Panc1 (cell line): ENCODE measurements around the gene IL4. TPM values are rescaled to one million over a fixed set of nuclear protein-coding genes. Genes with fewer than 3 reads are reported as not detected.

Experiments used
- ATAC-seq: fragments of 200-7000 bp; cut with Tn5 transposase; 2 replicates; pipeline ENCODE4 v1.9.1; 2020; ENCODE audit warnings: mild to moderate bottlenecking, moderate library complexity
- BruUV-seq: library from RNA; stranded (reverse); fragments of 400-500 nt; replicated peaks from 2 replicates; lab custom pipeline; 2021; lab: Mats Ljungman, UMichigan
- CTCF ChIA-PET: fragments of 300-600 bp; sonication (Branson Sonifier 250); formaldehyde crosslinking; loops from one replicate; lab custom pipeline; 2022; ENCODE audit warnings: antibody characterized with exemption; lab: Charles Lee
- POLR2A ChIA-PET: fragments of 300-600 bp; sonication (Branson Sonifier 250); formaldehyde crosslinking; loops from one replicate; lab custom pipeline; 2022; ENCODE audit warnings: antibody characterized with exemption; lab: Charles Lee
- DNase-seq: peaks from one replicate; pipeline ENCODE4 v3.0.0-alpha.2; 2010; ENCODE audit warnings: low read depth, low spot score
- H3K27ac ChIP-seq: 2 replicates; pipeline ENCODE4 v1.5.1; 2011; ENCODE audit warnings: mild to moderate bottlenecking, low read length, inconsistent platforms
- H3K27me3 ChIP-seq: fragments of 200-500 bp; sonication (Bioruptor generic); 2 replicates; pipeline ENCODE4 v1.6.0; 2014; ENCODE audit warnings: low read length, inconsistent platforms; ENCODE audit not compliant: control insufficient read depth, insufficient read depth
- H3K36me3 ChIP-seq: fragments of 200-500 bp; sonication (Bioruptor generic); 2 replicates; pipeline ENCODE4 v1.5.1; 2014; ENCODE audit warnings: inconsistent platforms, mild to moderate bottlenecking, low read length, moderate library complexity; ENCODE audit not compliant: control insufficient read depth, insufficient read depth
- H3K4me1 ChIP-seq: 2 replicates; pipeline ENCODE4 v1.5.1; 2011; ENCODE audit warnings: inconsistent platforms, mild to moderate bottlenecking, low read length, moderate library complexity; ENCODE audit not compliant: control insufficient read depth, insufficient read depth
- H3K4me3 ChIP-seq, 2 experiments: 2 replicates each; pipeline ENCODE4 v1.5.1; 2011 to 2012; ENCODE audit warnings: low read depth in 2 of 2, low read length in 2 of 2, mild to moderate bottlenecking in 2 of 2, inconsistent platforms in 1 of 2, moderate library complexity in 1 of 2
- H3K9me3 ChIP-seq: fragments of 200-500 bp; sonication (Bioruptor generic); 2 replicates; pipeline ENCODE4 v1.5.1; 2014; ENCODE audit warnings: low read depth, mild to moderate bottlenecking, inconsistent platforms, low read length, moderate library complexity; ENCODE audit not compliant: control insufficient read depth, insufficient read depth
- POLR2AphosphoS5 ChIP-seq: IDR thresholded peaks from 2 replicates; pipeline ENCODE4 v1.6.1; 2012; ENCODE audit warnings: mild to moderate bottlenecking, low read depth, low read length, moderate library complexity
- REST ChIP-seq, 2 experiments: IDR thresholded peaks; 2 replicates each; pipeline ENCODE4 v1.6.1; 2011 to 2012; ENCODE audit warnings: low read depth in 2 of 2, control low read depth in 1 of 2, low read length in 1 of 2, mild to moderate bottlenecking in 1 of 2, moderate library complexity in 1 of 2; ENCODE audit not compliant: insufficient read depth in 1 of 2
- SIN3A ChIP-seq: IDR thresholded peaks from 2 replicates; pipeline ENCODE4 v1.6.1; 2012; ENCODE audit warnings: low read depth, mild to moderate bottlenecking, low read length, moderate library complexity, borderline replicate concordance; ENCODE audit not compliant: insufficient read depth
- TCF7L2 ChIP-seq: IDR thresholded peaks from 2 replicates; pipeline ENCODE4 v1.6.1; 2011; ENCODE audit warnings: mild to moderate bottlenecking, low read depth, low read length, inconsistent platforms
- in situ Hi-C: cut with HindIII; loops from 2 replicates; pipeline ENCODE4 v1.10.0; 2016; ENCODE audit warnings: low sequenced_read_pairs, low pct_unique_long_range_greater_than_20kb
- intact Hi-C: fragments of 100-400 bp; cut with micrococcal nuclease; formaldehyde crosslinking; loops from one replicate; pipeline ENCODE4 v1.10.0; 2022; ENCODE audit not compliant: unreplicated experiment
- total RNA-seq: library from RNA; stranded (reverse); gene quantifications from one replicate; pipeline ENCODE4 v1.2.1, GENCODE V29; 2021; ENCODE audit not compliant: unreplicated experiment
- TF ChIP-seq, protein P1 (sequence below): fragments of 450-650 bp; IDR thresholded peaks from 2 replicates; pipeline ENCODE4 v1.5.1; 2017; ENCODE audit warnings: mild to moderate bottlenecking

IL4 gene
- total RNA-seq, 1 experiment from 2014 or later, result not detected

DNA sequence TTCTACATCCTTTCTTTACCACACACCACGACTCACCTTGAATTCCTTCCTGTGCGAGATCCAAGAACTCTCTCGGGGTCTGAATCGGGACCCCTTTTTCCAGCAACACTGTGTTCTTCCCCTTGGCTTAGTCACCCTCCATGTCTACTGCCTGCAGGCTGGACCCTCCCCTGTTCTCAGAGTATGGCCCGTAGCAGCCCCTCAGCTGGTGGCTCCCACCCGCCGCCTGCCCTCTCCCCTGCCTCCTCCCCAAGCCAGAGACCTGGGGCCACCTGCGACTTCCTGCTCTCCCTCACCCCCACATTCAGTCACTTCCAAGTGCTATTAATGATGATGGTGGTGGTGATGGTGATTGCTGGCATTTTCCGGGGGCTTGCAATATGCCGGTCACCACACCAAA is 6.5 kb upstream of the IL4 start:
- Histone ChIP-seq H3K36me3 (no peaks in the 10 kb centered on the region), H3K27ac (no peak overlapping the region), H3K9me3 (no peaks in the 10 kb centered on the region), H3K4me3 (no peak overlapping the region), H3K4me1 (no peaks in the 10 kb centered on the region), H3K27me3 (no peaks in the 10 kb centered on the region)
- ATAC-seq (no peak), DNase-seq (no peak)
- TF ChIP-seq POLR2AphosphoS5 (no peak), SIN3A (no peak), TCF7L2 (no peak)
- TF ChIP-seq, protein P1, sequence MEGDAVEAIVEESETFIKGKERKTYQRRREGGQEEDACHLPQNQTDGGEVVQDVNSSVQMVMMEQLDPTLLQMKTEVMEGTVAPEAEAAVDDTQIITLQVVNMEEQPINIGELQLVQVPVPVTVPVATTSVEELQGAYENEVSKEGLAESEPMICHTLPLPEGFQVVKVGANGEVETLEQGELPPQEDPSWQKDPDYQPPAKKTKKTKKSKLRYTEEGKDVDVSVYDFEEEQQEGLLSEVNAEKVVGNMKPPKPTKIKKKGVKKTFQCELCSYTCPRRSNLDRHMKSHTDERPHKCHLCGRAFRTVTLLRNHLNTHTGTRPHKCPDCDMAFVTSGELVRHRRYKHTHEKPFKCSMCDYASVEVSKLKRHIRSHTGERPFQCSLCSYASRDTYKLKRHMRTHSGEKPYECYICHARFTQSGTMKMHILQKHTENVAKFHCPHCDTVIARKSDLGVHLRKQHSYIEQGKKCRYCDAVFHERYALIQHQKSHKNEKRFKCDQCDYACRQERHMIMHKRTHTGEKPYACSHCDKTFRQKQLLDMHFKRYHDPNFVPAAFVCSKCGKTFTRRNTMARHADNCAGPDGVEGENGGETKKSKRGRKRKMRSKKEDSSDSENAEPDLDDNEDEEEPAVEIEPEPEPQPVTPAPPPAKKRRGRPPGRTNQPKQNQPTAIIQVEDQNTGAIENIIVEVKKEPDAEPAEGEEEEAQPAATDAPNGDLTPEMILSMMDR, result no peak
- intact Hi-C loops (no loop called here), in situ Hi-C loops (no loop called here)
- CTCF ChIA-PET, result no interaction called here
- no TSS peak for BruUV-seq
- POLR2A ChIA-PET, result no interaction called here

DNA sequence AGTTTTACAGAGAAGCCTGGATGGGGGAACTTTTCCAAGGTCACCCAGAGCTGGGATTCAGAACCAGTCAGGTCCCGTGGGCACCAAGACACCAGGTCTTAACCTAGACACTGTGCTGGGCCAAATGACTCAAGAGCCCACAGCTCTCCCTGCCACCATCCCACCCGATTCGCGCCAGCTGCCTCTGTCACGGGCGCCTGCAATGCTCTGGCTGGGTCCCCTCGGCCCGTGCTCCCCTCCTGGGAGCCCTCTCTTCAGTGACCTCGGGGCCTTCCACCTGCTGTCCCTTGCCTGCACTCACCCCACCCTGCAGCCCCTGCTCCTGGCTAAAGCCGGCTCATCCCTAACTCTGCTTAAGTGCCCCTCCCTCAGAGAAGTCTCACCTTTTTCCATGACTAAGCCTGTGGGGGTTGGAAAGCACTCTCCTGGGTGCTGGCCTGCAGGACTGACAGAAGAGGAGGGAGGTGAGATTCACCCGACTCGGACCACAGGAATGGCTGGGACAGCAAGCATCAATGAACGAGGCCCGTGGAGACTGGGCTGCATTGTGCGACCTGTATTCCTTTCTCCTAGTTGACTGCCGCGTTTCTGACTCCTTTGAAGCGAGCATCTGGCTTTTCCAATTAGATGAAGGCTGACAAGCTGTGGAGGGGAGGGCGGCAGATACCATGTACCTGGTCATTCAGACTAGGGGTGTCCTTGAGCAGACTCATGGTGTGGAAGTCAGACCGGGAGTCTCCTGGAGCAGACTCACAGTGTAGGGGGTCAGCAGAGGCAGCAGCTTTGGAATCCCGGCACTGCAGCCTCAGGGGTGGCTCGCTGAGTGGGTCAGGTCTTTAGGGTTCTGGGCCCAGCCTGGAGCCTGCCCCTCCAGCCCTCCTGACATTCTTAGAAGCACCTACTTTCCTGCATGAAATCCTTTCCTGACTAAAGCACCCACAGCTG is 5.8 kb upstream of the IL4 start:
- H3K27me3 ChIP-seq, result no peaks in the 10 kb centered on the region
- intact Hi-C loops, result no loop called here
- in situ Hi-C loops, result no loop called here
- DNase-seq (no peak), ATAC-seq (no peak)
- CTCF ChIA-PET, result no interaction called here
- H3K36me3 ChIP-seq, result no peaks in the 10 kb centered on the region
- no peak overlapping the region for H3K27ac ChIP-seq
- POLR2A ChIA-PET, result no interaction called here
- H3K4me3 ChIP-seq, result no peak overlapping the region
- H3K4me1 ChIP-seq, result no peaks in the 10 kb centered on the region
- no peaks in the 10 kb centered on the region for H3K9me3 ChIP-seq
- no peak for TF ChIP-seq REST (IDR thresholded peaks at IDR 0.05; ENCODE audit: insufficient read depth in 1 of 2, low read depth in 2 of 2, low read length in 1 of 2)
- TF ChIP-seq POLR2AphosphoS5, result no peak
- TF ChIP-seq, protein P1, result no peak
- TF ChIP-seq SIN3A, result no peak
- no peak for TF ChIP-seq TCF7L2
- BruUV-seq, result no TSS peak
